Gastroesophageal sphincter (tissue), 3 donors: Measurements from ENCODE around the gene TBC1D14.

Experiments used
- POLR2A ChIP-seq, 2 donors: fragments of 450-650 bp; IDR thresholded peaks; one replicate each; pipeline ENCODE4 v1.6.1; 2017; ENCODE audit warnings: antibody characterized with exemption in 2 of 2, mild to moderate bottlenecking in 2 of 2, moderate library complexity in 1 of 2
- POLR2AphosphoS5 ChIP-seq: sonication (generic); formaldehyde crosslinking; IDR thresholded peaks from one replicate; pipeline ENCODE4 v1.6.1; 2017; ENCODE audit warnings: antibody characterized with exemption
- TF ChIP-seq, protein P1 (sequence below), 4 experiments: fragments of 200-600 bp in 2 of 4; fragments of 450-650 bp in 2 of 4; sonication (generic) in 1 of 4; IDR thresholded peaks; one replicate each; pipeline ENCODE4 v1.5.1; 2017 to 2019; ENCODE audit warnings: antibody characterized with exemption in 4 of 4, mild to moderate bottlenecking in 2 of 4, moderate library complexity in 2 of 4

DNA sequence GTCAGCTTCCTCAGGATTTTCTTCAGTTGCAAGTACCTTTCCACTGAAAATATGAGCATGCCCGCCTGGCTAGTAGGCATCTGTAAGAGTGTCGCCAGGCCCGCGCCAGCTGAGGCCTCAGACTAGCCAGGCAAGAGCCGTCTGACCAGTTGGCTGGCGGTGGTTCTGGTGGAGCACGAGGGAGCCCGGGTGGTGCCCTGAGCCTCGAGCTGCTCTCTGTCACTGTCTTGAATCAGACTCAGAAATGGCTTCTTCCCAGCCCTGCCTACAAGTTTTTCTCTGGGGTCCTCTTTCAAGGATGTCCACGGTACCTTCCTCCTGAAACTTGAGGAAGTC is 146.3 kb downstream of the TBC1D14 start:
- TF ChIP-seq POLR2AphosphoS5 (no peak), POLR2A (IDR thresholded peaks at IDR 0.05) (no peak)
- TF ChIP-seq, protein P1, sequence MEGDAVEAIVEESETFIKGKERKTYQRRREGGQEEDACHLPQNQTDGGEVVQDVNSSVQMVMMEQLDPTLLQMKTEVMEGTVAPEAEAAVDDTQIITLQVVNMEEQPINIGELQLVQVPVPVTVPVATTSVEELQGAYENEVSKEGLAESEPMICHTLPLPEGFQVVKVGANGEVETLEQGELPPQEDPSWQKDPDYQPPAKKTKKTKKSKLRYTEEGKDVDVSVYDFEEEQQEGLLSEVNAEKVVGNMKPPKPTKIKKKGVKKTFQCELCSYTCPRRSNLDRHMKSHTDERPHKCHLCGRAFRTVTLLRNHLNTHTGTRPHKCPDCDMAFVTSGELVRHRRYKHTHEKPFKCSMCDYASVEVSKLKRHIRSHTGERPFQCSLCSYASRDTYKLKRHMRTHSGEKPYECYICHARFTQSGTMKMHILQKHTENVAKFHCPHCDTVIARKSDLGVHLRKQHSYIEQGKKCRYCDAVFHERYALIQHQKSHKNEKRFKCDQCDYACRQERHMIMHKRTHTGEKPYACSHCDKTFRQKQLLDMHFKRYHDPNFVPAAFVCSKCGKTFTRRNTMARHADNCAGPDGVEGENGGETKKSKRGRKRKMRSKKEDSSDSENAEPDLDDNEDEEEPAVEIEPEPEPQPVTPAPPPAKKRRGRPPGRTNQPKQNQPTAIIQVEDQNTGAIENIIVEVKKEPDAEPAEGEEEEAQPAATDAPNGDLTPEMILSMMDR (IDR thresholded peaks at IDR 0.05): no peak
